ENCODE measurements around the gene NEGR1. TPM values are rescaled to one million over a fixed set of nuclear protein-coding genes. Genes with fewer than 3 reads are reported as not detected.

Gene NEGR1
- total and polyA plus RNA-seq, 2 experiments from 2014 or later: 0.57 to 0.94 TPM

DNA sequence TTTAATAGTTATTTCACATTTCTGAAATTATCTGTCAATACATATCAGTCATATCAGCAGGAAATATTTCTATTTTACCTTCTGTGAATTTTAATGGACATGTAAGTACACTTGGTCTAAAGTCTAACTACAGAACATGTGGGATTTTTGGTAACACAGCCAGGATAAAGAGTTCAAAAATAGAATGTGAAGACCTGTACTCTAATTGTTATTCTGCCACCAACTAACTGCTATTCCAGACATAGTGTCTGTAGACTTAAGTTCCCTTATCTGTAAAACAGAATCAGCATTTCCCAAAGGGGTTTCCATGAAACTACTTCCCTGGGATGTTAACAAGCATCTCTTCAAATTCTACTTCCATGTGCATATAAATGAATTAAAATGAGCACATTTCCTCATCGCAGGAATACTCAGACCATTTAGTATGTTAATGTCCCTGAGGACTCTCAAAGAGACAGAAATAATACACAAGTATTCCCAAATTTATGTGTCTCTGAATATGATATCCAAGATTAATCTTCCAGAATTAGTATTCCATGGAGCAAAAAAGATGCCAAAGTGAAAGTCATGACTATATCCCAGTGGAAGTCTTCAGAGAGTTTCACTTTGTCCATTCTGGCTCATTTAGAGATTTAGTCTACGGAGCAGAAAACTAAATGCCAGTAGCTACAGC lies 325.6 kb downstream of the NEGR1 start:
- H3K36me3 Mint-ChIP-seq (ENCODE audit: low read depth): no peaks in the 10 kb centered on the region
- Histone ChIP-seq H3F3A (replicated peaks; ENCODE audit: low read depth) (no peaks in the 10 kb centered on the region), H3K4me3 (no peak overlapping the region), H3K4me2 (no peak overlapping the region), H3K27ac (ENCODE audit: low read depth) (no peak overlapping the region), H3K4me1 (ENCODE audit: insufficient read depth) (peaks cover 4% of the 10 kb centered on the region; the same call in 1 of the 2 replicates), H3K79me2 (replicated peaks; ENCODE audit: insufficient read depth) (no peaks in the 10 kb centered on the region), H3K9me2 (ENCODE audit: insufficient read depth) (no peaks in the 10 kb centered on the region), H3K36me3 (ENCODE audit: insufficient read depth) (no peaks in the 10 kb centered on the region), H3K27me3 (ENCODE audit: insufficient read depth) (no peaks in the 10 kb centered on the region), H2AFZ (no peak overlapping the region), H4K20me1 (replicated peaks; ENCODE audit: insufficient read depth) (no peaks in the 10 kb centered on the region)
- H3K4me1 Mint-ChIP-seq: peaks cover 11% of the 10 kb centered on the region
- H3K4me3 Mint-ChIP-seq: no peak overlapping the region
- no peak overlapping the region for H3K27ac Mint-ChIP-seq
- DNase-seq (ENCODE audit: low spot score) (no peak), ATAC-seq (no peak)
- TF ChIP-seq STAT1 (IDR thresholded peaks at IDR 0.05; ENCODE audit: unreplicated experiment): no peak
- no peak for TF ChIP-seq NANOG (IDR thresholded peaks at IDR 0.05; ENCODE audit: borderline replicate concordance)
- TF ChIP-seq, protein P1, sequence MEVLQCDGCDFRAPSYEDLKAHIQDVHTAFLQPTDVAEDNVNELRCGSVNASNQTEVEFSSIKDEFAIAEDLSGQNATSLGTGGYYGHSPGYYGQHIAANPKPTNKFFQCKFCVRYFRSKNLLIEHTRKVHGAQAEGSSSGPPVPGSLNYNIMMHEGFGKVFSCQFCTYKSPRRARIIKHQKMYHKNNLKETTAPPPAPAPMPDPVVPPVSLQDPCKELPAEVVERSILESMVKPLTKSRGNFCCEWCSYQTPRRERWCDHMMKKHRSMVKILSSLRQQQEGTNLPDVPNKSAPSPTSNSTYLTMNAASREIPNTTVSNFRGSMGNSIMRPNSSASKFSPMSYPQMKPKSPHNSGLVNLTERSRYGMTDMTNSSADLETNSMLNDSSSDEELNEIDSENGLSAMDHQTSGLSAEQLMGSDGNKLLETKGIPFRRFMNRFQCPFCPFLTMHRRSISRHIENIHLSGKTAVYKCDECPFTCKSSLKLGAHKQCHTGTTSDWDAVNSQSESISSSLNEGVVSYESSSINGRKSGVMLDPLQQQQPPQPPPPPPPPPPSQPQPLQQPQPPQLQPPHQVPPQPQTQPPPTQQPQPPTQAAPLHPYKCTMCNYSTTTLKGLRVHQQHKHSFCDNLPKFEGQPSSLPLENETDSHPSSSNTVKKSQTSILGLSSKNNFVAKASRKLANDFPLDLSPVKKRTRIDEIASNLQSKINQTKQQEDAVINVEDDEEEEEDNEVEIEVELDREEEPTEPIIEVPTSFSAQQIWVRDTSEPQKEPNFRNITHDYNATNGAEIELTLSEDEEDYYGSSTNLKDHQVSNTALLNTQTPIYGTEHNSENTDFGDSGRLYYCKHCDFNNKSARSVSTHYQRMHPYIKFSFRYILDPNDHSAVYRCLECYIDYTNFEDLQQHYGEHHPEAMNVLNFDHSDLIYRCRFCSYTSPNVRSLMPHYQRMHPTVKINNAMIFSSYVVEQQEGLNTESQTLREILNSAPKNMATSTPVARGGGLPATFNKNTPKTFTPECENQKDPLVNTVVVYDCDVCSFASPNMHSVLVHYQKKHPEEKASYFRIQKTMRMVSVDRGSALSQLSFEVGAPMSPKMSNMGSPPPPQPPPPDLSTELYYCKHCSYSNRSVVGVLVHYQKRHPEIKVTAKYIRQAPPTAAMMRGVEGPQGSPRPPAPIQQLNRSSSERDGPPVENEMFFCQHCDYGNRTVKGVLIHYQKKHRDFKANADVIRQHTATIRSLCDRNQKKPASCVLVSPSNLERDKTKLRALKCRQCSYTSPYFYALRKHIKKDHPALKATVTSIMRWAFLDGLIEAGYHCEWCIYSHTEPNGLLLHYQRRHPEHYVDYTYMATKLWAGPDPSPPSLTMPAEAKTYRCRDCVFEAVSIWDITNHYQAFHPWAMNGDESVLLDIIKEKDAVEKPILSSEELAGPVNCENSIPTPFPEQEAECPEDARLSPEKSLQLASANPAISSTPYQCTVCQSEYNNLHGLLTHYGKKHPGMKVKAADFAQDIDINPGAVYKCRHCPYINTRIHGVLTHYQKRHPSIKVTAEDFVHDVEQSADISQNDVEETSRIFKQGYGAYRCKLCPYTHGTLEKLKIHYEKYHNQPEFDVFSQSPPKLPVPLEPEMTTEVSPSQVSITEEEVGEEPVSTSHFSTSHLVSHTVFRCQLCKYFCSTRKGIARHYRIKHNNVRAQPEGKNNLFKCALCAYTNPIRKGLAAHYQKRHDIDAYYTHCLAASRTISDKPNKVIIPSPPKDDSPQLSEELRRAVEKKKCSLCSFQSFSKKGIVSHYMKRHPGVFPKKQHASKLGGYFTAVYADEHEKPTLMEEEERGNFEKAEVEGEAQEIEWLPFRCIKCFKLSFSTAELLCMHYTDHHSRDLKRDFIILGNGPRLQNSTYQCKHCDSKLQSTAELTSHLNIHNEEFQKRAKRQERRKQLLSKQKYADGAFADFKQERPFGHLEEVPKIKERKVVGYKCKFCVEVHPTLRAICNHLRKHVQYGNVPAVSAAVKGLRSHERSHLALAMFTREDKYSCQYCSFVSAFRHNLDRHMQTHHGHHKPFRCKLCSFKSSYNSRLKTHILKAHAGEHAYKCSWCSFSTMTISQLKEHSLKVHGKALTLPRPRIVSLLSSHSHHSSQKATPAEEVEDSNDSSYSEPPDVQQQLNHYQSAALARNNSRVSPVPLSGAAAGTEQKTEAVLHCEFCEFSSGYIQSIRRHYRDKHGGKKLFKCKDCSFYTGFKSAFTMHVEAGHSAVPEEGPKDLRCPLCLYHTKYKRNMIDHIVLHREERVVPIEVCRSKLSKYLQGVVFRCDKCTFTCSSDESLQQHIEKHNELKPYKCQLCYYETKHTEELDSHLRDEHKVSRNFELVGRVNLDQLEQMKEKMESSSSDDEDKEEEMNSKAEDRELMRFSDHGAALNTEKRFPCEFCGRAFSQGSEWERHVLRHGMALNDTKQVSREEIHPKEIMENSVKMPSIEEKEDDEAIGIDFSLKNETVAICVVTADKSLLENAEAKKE (CRISPR knock-in tag; IDR thresholded peaks at IDR 0.05): no peak
- TF ChIP-seq, protein P2, sequence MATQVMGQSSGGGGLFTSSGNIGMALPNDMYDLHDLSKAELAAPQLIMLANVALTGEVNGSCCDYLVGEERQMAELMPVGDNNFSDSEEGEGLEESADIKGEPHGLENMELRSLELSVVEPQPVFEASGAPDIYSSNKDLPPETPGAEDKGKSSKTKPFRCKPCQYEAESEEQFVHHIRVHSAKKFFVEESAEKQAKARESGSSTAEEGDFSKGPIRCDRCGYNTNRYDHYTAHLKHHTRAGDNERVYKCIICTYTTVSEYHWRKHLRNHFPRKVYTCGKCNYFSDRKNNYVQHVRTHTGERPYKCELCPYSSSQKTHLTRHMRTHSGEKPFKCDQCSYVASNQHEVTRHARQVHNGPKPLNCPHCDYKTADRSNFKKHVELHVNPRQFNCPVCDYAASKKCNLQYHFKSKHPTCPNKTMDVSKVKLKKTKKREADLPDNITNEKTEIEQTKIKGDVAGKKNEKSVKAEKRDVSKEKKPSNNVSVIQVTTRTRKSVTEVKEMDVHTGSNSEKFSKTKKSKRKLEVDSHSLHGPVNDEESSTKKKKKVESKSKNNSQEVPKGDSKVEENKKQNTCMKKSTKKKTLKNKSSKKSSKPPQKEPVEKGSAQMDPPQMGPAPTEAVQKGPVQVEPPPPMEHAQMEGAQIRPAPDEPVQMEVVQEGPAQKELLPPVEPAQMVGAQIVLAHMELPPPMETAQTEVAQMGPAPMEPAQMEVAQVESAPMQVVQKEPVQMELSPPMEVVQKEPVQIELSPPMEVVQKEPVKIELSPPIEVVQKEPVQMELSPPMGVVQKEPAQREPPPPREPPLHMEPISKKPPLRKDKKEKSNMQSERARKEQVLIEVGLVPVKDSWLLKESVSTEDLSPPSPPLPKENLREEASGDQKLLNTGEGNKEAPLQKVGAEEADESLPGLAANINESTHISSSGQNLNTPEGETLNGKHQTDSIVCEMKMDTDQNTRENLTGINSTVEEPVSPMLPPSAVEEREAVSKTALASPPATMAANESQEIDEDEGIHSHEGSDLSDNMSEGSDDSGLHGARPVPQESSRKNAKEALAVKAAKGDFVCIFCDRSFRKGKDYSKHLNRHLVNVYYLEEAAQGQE (IDR thresholded peaks at IDR 0.05; ENCODE audit: unreplicated experiment): no peak
- TF ChIP-seq EZH2phosphoT487 (IDR thresholded peaks at IDR 0.05; ENCODE audit: unreplicated experiment): no peak
- TF ChIP-seq, protein P3, sequence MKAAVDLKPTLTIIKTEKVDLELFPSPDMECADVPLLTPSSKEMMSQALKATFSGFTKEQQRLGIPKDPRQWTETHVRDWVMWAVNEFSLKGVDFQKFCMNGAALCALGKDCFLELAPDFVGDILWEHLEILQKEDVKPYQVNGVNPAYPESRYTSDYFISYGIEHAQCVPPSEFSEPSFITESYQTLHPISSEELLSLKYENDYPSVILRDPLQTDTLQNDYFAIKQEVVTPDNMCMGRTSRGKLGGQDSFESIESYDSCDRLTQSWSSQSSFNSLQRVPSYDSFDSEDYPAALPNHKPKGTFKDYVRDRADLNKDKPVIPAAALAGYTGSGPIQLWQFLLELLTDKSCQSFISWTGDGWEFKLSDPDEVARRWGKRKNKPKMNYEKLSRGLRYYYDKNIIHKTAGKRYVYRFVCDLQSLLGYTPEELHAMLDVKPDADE (IDR thresholded peaks at IDR 0.05): no peak
- TF ChIP-seq ZNF114 (CRISPR knock-in tag; IDR thresholded peaks at IDR 0.05): no peak
- no peak for TF ChIP-seq JUNB (IDR thresholded peaks at IDR 0.05; ENCODE audit: unreplicated experiment)
- no peak for TF ChIP-seq POLR2AphosphoS5 (IDR thresholded peaks at IDR 0.05; ENCODE audit: low read depth)
- no peak for TF ChIP-seq EZH2 (IDR thresholded peaks at IDR 0.05; ENCODE audit: low read depth, unreplicated experiment)
- TF ChIP-seq CREB1 (CRISPR knock-in tag; IDR thresholded peaks at IDR 0.05; ENCODE audit: low read depth): no peak
- TF ChIP-seq, protein P4, sequence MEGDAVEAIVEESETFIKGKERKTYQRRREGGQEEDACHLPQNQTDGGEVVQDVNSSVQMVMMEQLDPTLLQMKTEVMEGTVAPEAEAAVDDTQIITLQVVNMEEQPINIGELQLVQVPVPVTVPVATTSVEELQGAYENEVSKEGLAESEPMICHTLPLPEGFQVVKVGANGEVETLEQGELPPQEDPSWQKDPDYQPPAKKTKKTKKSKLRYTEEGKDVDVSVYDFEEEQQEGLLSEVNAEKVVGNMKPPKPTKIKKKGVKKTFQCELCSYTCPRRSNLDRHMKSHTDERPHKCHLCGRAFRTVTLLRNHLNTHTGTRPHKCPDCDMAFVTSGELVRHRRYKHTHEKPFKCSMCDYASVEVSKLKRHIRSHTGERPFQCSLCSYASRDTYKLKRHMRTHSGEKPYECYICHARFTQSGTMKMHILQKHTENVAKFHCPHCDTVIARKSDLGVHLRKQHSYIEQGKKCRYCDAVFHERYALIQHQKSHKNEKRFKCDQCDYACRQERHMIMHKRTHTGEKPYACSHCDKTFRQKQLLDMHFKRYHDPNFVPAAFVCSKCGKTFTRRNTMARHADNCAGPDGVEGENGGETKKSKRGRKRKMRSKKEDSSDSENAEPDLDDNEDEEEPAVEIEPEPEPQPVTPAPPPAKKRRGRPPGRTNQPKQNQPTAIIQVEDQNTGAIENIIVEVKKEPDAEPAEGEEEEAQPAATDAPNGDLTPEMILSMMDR (conservative IDR thresholded peaks at IDR 0.05; ENCODE audit: low read depth in 2 of 2): no peak
- no peaks in the 10 kb centered on the region for H3K9me3 Mint-ChIP-seq
- H3K27me3 Mint-ChIP-seq (ENCODE audit: insufficient read depth, low read depth, poor library complexity): no peaks in the 10 kb centered on the region

Data from GM23338 (cell line).